Umbilical cord (tissue), 2 donors: ENCODE measurements around the gene SLC17A1. TPM values are rescaled to one million over a fixed set of nuclear protein-coding genes. Genes with fewer than 3 reads are reported as not detected.
A peak's percentile ranks its signal among the peaks of the same experiment; 100 is the strongest.

Source experiments
- DNase-seq: peaks from one replicate; pipeline ENCODE4 v3.0.0-alpha.2; 2015; ENCODE audit warnings: low spot score
- total RNA-seq: library from RNA; depleted of rRNA; stranded (reverse); fragments of >200 nt; gene quantifications from one replicate; pipeline ENCODE4 v1.2.3, GENCODE V29; 2014; ENCODE audit warnings: low replicate concordance; ENCODE audit not compliant: insufficient read depth

The SLC17A1 gene
- total RNA-seq = 6.5 TPM

GRCh38 chr6:25831532-25832306 is at the start of gene SLC17A1:
Gene SLC17A1, minus strand, starts transcription at chr6:25832052. Its CDS starts 1,495 bp downstream, at chr6:25830557.
- no peak for DNase-seq

DNA sequence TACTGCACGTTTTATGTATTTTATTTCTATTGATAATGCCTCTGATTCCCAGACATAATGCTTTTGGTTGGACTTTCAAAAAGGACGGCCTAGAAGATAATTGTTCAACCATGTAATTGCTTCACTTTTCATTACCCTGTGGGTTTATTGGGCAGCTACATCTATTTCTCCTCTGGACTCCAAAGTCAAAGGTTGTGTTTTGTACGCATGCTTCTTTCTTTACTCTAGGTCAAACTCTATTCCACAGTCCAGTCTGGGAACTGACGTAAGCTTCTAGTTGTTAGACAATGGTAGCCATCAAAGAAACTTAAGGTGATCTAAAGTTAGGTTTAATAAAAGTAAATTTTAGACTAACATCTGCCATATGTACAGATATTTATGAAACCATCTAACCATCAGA is 48.7 kb upstream of the SLC17A1 start:
- no peak for DNase-seq

GRCh38 chr6:25878721-25879322 is 47.0 kb upstream of the SLC17A1 start:
- no peak for DNase-seq

DNA sequence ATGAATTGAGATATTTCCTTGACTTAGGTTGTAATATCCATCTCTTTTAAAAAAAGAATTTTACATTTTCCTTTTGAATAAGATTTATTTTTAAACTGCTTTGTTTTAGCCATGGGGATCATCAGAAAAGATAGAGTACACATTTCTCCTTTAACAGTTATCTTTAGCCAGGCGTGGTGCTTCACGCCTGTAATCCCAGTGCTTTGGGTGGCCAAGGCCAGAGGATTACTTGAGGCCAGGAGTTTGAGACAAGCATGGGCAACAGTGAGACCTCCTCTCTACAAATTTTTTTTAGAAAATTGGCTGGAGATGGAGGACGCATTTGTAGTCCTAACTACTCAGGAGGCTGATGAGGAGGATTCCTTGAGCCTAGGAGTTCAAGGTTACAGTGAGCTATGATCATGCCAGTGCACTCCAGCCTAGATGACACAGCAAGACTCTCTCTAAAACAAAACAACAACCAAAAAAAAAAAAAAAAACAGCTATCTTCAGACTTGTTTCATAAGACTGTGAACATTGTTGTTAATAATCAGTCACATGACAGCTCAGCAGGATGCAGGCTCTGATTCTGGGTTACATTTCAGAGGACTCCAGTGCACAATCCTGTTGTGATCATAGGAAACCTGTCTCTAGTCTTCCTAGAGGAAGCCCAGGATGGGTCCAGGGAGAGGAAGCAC is 44.2 kb upstream of the SLC17A1 start:
- DNase-seq = peak; percentile 80

GRCh38 chr6:25875563-25875905 is 43.7 kb upstream of the SLC17A1 start:
- no peak for DNase-seq

GRCh38 chr6:25874822-25875562 is 43.1 kb upstream of the SLC17A1 start:
- DNase-seq = no peak

GRCh38 chr6:25874118-25874517 is 42.3 kb upstream of the SLC17A1 start, which contains the start of gene SLC17A3:
Gene SLC17A3, minus strand, starts transcription at chr6:25874243. Its CDS starts 5,856 bp downstream, at chr6:25868387.
- no peak for DNase-seq

- no peak for DNase-seq
Observed at GRCh38 chr6:25872814-25873213, 41.0 kb upstream of the SLC17A1 start.

DNA sequence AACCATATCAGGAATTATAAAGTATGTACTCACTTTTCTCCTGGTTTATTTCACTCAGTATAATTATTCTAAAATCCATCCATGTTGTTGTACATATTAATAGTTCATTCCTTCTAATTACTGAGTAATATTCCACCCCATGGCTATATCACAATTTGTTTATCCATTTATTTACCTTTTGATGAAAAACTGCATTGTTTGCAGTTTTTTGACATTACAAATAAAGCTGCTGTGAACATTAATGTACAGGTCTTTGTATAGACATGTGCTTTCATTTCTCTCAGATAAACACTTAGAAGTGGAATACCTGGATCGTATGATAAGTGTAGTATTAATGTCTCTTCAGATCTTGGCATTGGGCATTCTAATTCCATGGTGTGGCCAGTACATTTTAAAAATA is 38.0 kb upstream of the SLC17A1 start:
- no peak for DNase-seq

- DNase-seq = no peak
Observed at GRCh38 chr6:25868436-25869183, 36.8 kb upstream of the SLC17A1 start.

DNA sequence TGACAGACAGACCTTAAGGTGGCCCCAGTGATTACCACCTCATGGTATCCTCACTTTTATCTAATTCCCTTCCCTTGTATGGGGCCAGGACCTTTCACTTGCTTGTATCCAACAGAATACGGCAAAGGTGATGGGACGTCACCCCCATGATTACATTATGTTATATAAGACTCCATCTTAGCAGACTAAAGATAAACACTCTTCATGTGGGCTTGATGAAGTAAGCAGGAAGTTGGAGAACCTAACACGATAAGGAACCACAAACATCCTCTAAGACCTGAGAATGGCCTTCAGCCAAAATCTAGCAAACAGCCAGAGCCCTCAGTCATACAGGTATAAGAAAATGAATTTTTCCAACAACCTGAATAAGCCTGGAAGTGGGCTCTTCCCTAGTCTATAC is 34.2 kb upstream of the SLC17A1 start:
- no peak for DNase-seq

GRCh38 chr6:25863360-25863759 is 31.5 kb upstream of the SLC17A1 start:
- DNase-seq = no peak

DNA sequence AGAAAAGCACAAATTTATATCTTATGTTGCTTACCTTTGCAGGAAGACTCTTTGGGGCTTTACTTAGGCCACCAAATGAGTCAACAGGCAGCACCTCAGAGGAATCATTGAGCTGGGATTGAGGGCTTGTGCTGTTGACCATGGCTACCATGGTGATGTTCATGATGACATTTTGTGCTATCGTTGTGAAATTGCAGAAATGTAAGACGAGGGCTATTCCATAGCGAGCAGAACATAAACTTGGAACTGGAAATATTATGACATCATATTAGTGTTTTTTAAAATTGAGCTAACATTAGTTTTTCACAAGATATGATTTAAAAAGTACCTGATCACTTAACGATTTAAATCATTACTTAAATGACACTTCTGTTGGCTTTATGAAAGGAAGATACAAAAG is 30.3 kb upstream of the SLC17A1 start:
- no peak for DNase-seq

DNA sequence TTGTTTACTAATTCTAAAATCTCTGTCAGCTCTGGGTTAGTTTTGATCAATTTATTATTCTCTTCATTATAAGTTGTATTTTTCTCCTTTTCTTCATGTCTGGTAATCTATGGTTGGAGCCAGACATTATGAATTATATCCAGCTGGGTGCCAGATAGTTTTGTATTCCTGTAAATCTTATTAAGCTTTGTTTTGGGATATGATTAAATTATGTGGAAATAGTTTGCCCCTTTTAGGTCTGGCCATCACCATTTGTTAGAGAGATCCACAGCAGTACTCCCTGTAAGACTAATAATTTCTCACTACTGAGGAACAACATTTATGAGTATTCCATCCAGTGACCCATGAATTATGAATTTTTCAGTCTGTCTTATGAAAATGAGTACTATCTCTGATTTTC is 20.9 kb upstream of the SLC17A1 start:
- no peak for DNase-seq

GRCh38 chr6:25851961-25852360 is 20.1 kb upstream of the SLC17A1 start:
- DNase-seq = no peak

GRCh38 chr6:25844518-25844917 is 12.7 kb upstream of the SLC17A1 start:
- DNase-seq = no peak

GRCh38 chr6:25842526-25842925 is 10.7 kb upstream of the SLC17A1 start:
- no peak for DNase-seq

- peak; percentile 85 for DNase-seq
Observed at GRCh38 chr6:25835442-25836283, 3.8 kb upstream of the SLC17A1 start.

- peak; percentile 15 for DNase-seq
Observed at GRCh38 chr6:25834950-25835349, 3.1 kb upstream of the SLC17A1 start.

DNA sequence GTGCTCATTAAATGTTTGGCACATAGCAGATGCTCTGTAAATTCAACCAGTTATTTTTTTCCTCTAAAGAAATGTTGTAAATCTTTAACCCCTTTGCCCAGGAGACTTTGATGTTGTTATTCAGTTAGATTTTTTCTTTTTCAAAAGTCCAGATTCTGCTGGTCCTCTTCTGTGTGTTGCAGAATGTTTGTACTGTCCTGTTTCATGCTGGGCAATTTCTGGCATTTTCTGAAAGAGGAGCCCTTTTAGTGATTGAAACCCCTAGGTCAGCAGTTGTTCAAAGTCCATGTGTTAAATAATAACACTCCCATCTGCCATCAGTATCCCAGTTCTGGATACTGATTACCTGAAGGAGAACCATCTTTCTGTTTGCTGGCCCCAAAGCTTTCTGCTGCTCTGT is 1.3 kb upstream of the SLC17A1 start:
- DNase-seq = no peak
